HepG2 (cell line): ENCODE results near the gene GLB1L. TPM values are rescaled to one million over a fixed set of nuclear protein-coding genes. Genes with fewer than 3 reads are reported as not detected.

ENCODE experiments used
- CAMTA2 ChIP-seq: sonication (generic); formaldehyde crosslinking; IDR thresholded peaks from 2 replicates; pipeline ENCODE4 v1.4.0; 2020; ENCODE audit warnings: mild to moderate bottlenecking, missing genetic modification reagents, borderline replicate concordance
- CREBL2 ChIP-seq: sonication (generic); formaldehyde crosslinking; IDR thresholded peaks from 2 replicates; pipeline ENCODE4 v1.8.1; 2023; ENCODE audit warnings: missing genetic modification reagents, mild to moderate bottlenecking, borderline replicate concordance
- EHMT2 ChIP-seq: fragments of 200-600 bp; sonication (generic); IDR thresholded peaks from 2 replicates; pipeline ENCODE4 v1.7.0; 2017; ENCODE audit warnings: antibody characterized with exemption, low read depth, low read length, borderline replicate concordance
- FOXO1 ChIP-seq: sonication (generic); formaldehyde crosslinking; IDR thresholded peaks from 2 replicates; pipeline ENCODE4 v1.4.0; 2020; ENCODE audit warnings: missing genetic modification reagents
- HOXA9 ChIP-seq: sonication (generic); formaldehyde crosslinking; IDR thresholded peaks from 2 replicates; pipeline ENCODE4 v1.8.1; 2022; ENCODE audit warnings: missing genetic modification reagents, mild to moderate bottlenecking, moderate library complexity, borderline replicate concordance
- IKZF1 ChIP-seq: fragments of 450-650 bp; IDR thresholded peaks from 2 replicates; pipeline ENCODE4 v1.7.1; 2016
- KDM2A ChIP-seq: sonication (generic); formaldehyde crosslinking; IDR thresholded peaks from 2 replicates; pipeline ENCODE4 v1.4.0; 2020; ENCODE audit warnings: low read depth, missing genetic modification reagents, borderline replicate concordance
- MYNN ChIP-seq: sonication (generic); formaldehyde crosslinking; IDR thresholded peaks from 2 replicates; pipeline ENCODE4 v1.4.0; 2020; ENCODE audit warnings: mild to moderate bottlenecking, low read depth, missing genetic modification reagents
- NFRKB ChIP-seq: fragments of 450-650 bp; IDR thresholded peaks from 2 replicates; pipeline ENCODE4 v1.6.1; 2017
- PHF20 ChIP-seq: sonication (generic); formaldehyde crosslinking; IDR thresholded peaks from 2 replicates; pipeline ENCODE4 v1.5.0; 2020; ENCODE audit warnings: mild to moderate bottlenecking, missing genetic modification reagents
- PPARG ChIP-seq: conservative IDR thresholded peaks from 2 replicates; pipeline ENCODE4 v1.6.1; 2016; ENCODE audit warnings: missing biosample characterization, missing genetic modification reagents
- REPIN1 ChIP-seq: sonication (generic); formaldehyde crosslinking; IDR thresholded peaks from 2 replicates; pipeline ENCODE4 v1.8.0; 2022; ENCODE audit warnings: missing genetic modification reagents, low read depth, mild to moderate bottlenecking, borderline replicate concordance
- RNF2 ChIP-seq: fragments of 450-650 bp; conservative IDR thresholded peaks from 2 replicates; pipeline ENCODE4 v1.6.1; 2016; ENCODE audit warnings: low read depth
- TCF12 ChIP-seq, 2 experiments: fragments of 450-650 bp in 1 of 2; sonication (generic) in 1 of 2; formaldehyde crosslinking in 1 of 2; IDR thresholded peaks; 2 replicates each; pipeline versions ENCODE4 v1.6.1 to v1.8.0; 2017 to 2022; ENCODE audit warnings: antibody characterized with exemption in 1 of 2, mild to moderate bottlenecking in 1 of 2, missing genetic modification reagents in 1 of 2, moderate library complexity in 1 of 2
- TEF ChIP-seq: sonication (generic); formaldehyde crosslinking; IDR thresholded peaks from 2 replicates; pipeline ENCODE4 v1.5.0; 2020; ENCODE audit warnings: missing genetic modification reagents
- TOPORS ChIP-seq: sonication (generic); formaldehyde crosslinking; IDR thresholded peaks from 2 replicates; pipeline ENCODE4 v1.8.0; 2023; ENCODE audit warnings: mild to moderate bottlenecking, missing genetic modification reagents
- XBP1 ChIP-seq: sonication (generic); formaldehyde crosslinking; IDR thresholded peaks from 2 replicates; pipeline ENCODE4 v1.5.0; 2020; ENCODE audit warnings: missing genetic modification reagents
- ZFAT ChIP-seq: sonication (generic); formaldehyde crosslinking; conservative IDR thresholded peaks from 2 replicates; pipeline ENCODE4 v1.8.1; 2023; ENCODE audit warnings: missing genetic modification reagents, inconsistent platforms
- ZFP41 ChIP-seq: sonication (generic); formaldehyde crosslinking; IDR thresholded peaks from 2 replicates; pipeline ENCODE4 v1.4.0; 2020; ENCODE audit warnings: mild to moderate bottlenecking, missing genetic modification reagents, borderline replicate concordance
- ZNF205 ChIP-seq: IDR thresholded peaks from 2 replicates; pipeline ENCODE4 v1.6.1; 2018; ENCODE audit warnings: missing biosample characterization, missing genetic modification reagents
- ZNF253 ChIP-seq: sonication (generic); formaldehyde crosslinking; IDR thresholded peaks from 2 replicates; pipeline ENCODE4 v1.8.0; 2022; ENCODE audit warnings: mild to moderate bottlenecking, missing genetic modification reagents, borderline replicate concordance
- ZNF589 ChIP-seq: sonication (generic); formaldehyde crosslinking; conservative IDR thresholded peaks from 2 replicates; pipeline ENCODE4 v1.8.0; 2022; ENCODE audit warnings: mild to moderate bottlenecking, moderate library complexity, missing genetic modification reagents
- polyA plus RNA-seq, 8 experiments: library from polyadenylated mRNA; depleted of rRNA in 3 of 8; stranded (reverse) in 7 of 8; unstranded in 1 of 8; fragments of >200 nt; fragmentation: Illumina TruSeq in 4 of 8; extraction: Trizol in 4 of 8; gene quantifications; 2 replicates each; pipeline versions ENCODE4 v1.2.1 to v1.2.3, GENCODE V29; 2011 to 2016; ENCODE audit warnings: low read depth in 4 of 8, missing spikeins in 1 of 8, mixed read lengths in 1 of 8; ENCODE audit not compliant: insufficient read depth in 1 of 8
- total RNA-seq, 5 experiments: library from RNA; depleted of rRNA; stranded (reverse); fragments of >200 nt; fragmentation: Illumina TruSeq; extraction: Trizol; gene quantifications; 2 replicates each; pipeline ENCODE4 v1.2.3, GENCODE V29; 2016; ENCODE audit warnings: low read depth in 1 of 5
- TF ChIP-seq, protein P1 (sequence below), 2 experiments: IDR thresholded peaks; 2 replicates each; pipeline ENCODE4 v1.6.1; 2011 to 2012; ENCODE audit warnings: low read length in 2 of 2, borderline replicate concordance in 1 of 2, low read depth in 1 of 2, mild to moderate bottlenecking in 1 of 2, moderate library complexity in 1 of 2
- TF ChIP-seq, protein P2 (sequence below): sonication (generic); formaldehyde crosslinking; IDR thresholded peaks from 2 replicates; pipeline ENCODE4 v1.5.0; 2020; ENCODE audit warnings: mild to moderate bottlenecking, missing genetic modification reagents

Gene GLB1L
- total and polyA plus RNA-seq, 2 of the 13 experiments (the other 11 are each of a cell fraction or from before 2014, with no cell fraction given), result 6.8 to 7.3 TPM

DNA sequence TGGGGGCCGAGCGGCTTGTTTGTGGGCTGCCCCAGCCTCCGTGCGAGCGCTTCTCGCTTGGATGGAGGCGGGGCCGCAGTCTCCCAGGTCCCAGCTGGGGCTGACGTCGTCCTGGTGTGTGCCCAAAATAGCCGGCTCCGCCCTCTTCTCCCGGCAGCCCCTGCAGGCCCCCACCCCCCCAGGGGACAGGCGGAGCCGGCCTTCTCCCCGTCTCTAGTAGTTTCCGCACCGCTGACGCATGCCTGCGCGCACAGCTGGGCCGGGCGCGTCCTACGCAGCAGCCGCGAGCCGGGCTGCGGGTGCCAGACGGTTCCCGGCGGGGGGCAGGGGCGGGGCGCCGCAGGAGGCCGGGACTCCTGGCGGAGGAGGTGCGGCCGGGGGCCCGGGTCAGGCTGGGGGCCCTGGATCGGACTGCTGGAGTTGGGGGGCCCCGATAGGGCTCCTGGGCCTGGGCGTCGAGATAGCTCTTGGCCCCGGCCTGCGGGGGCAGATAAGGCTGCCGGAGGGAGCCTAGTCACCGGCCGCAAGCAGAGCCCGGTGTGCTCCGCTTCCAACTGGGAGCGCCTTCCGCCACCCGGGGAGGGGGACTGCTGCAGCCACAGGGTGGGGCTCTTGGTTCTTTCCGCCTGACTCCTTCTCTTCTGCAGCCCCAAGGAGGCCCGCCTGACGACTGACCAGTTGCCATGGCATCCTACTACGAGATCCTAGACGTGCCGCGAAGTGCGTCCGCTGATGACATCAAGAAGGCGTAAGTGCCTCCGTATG is 34.1 kb upstream of the GLB1L start, which contains the start of gene DNAJB2 (continued):
- 0 out of 2 replicates have a peak, but pooled peaks have one; percentile 22 for TF ChIP-seq ZFAT (CRISPR knock-in tag)
- TF ChIP-seq, protein P1, sequence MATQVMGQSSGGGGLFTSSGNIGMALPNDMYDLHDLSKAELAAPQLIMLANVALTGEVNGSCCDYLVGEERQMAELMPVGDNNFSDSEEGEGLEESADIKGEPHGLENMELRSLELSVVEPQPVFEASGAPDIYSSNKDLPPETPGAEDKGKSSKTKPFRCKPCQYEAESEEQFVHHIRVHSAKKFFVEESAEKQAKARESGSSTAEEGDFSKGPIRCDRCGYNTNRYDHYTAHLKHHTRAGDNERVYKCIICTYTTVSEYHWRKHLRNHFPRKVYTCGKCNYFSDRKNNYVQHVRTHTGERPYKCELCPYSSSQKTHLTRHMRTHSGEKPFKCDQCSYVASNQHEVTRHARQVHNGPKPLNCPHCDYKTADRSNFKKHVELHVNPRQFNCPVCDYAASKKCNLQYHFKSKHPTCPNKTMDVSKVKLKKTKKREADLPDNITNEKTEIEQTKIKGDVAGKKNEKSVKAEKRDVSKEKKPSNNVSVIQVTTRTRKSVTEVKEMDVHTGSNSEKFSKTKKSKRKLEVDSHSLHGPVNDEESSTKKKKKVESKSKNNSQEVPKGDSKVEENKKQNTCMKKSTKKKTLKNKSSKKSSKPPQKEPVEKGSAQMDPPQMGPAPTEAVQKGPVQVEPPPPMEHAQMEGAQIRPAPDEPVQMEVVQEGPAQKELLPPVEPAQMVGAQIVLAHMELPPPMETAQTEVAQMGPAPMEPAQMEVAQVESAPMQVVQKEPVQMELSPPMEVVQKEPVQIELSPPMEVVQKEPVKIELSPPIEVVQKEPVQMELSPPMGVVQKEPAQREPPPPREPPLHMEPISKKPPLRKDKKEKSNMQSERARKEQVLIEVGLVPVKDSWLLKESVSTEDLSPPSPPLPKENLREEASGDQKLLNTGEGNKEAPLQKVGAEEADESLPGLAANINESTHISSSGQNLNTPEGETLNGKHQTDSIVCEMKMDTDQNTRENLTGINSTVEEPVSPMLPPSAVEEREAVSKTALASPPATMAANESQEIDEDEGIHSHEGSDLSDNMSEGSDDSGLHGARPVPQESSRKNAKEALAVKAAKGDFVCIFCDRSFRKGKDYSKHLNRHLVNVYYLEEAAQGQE (IDR thresholded peaks at IDR 0.05; ENCODE audit: borderline replicate concordance in 1 of 2, low read depth in 1 of 2, low read length in 2 of 2), result no peak
- peak; percentile 84 for TF ChIP-seq PHF20
- TF ChIP-seq NFRKB, result no peak
- TF ChIP-seq ZNF253 (CRISPR knock-in tag), result peak; percentile 72; the same call in 1 of the 2 replicates
- 0 out of 2 replicates have a peak, but pooled peaks have one; percentile 38 for TF ChIP-seq XBP1 (CRISPR knock-in tag)
- no peak for TF ChIP-seq EHMT2
- TF ChIP-seq ZNF205 (CRISPR knock-in tag), result peak; percentile 83; the same call in 1 of the 2 replicates
- peak; percentile 67; the same call in 1 of the 2 replicates for TF ChIP-seq TOPORS (CRISPR knock-in tag)
- TF ChIP-seq ZNF589 (CRISPR knock-in tag), result peak; percentile 67; the same call in 1 of the 2 replicates
- TF ChIP-seq CREBL2 (CRISPR knock-in tag), result no peak
- TF ChIP-seq TEF (CRISPR knock-in tag), result no peak
- TF ChIP-seq PPARG (CRISPR knock-in tag), result peak; percentile 71; the same call in 1 of the 2 replicates
- TF ChIP-seq IKZF1, result no peak
- no peak for TF ChIP-seq HOXA9 (CRISPR knock-in tag)
- TF ChIP-seq RNF2, result peak; percentile 68
- no peak for TF ChIP-seq ZFP41 (CRISPR knock-in tag)
- TF ChIP-seq KDM2A (CRISPR knock-in tag), result peak; percentile 84; the same call in 1 of the 2 replicates
- TF ChIP-seq FOXO1 (CRISPR knock-in tag), result peak; percentile 60; the same call in 1 of the 2 replicates
- TF ChIP-seq TCF12 (IDR thresholded peaks at IDR 0.05), result no peak
- TF ChIP-seq TCF12 (CRISPR knock-in tag; IDR thresholded peaks at IDR 0.05), result peak; percentile 85; the same call in 1 of the 2 replicates
- TF ChIP-seq MYNN, result peak; percentile 83; the same call in 1 of the 2 replicates
- TF ChIP-seq, protein P2, sequence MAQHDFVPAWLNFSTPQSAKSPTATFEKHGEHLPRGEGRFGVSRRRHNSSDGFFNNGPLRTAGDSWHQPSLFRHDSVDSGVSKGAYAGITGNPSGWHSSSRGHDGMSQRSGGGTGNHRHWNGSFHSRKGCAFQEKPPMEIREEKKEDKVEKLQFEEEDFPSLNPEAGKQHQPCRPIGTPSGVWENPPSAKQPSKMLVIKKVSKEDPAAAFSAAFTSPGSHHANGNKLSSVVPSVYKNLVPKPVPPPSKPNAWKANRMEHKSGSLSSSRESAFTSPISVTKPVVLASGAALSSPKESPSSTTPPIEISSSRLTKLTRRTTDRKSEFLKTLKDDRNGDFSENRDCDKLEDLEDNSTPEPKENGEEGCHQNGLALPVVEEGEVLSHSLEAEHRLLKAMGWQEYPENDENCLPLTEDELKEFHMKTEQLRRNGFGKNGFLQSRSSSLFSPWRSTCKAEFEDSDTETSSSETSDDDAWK (CRISPR knock-in tag), result no peak
- TF ChIP-seq REPIN1 (CRISPR knock-in tag), result no peak; the same call in 1 of the 2 replicates
- TF ChIP-seq CAMTA2 (CRISPR knock-in tag), result no peak
